Erythroblast (primary cell): ENCODE results near the gene NHS.

ENCODE experiments used
- DNase-seq, 2 experiments: peaks; one replicate each; lab custom pipeline; 2025; lab: John Stamatoyannopoulos, UW
- GATA1 ChIP-seq: IDR thresholded peaks from 2 replicates; pipeline ENCODE4 v1.6.1; 2011; ENCODE audit warnings: low read depth, mild to moderate bottlenecking, control low read depth, low read length, moderate library complexity
- POLR2A ChIP-seq: IDR thresholded peaks from 2 replicates; pipeline ENCODE4 v1.6.1; 2011; ENCODE audit warnings: mild to moderate bottlenecking, low read length

NHS gene

GRCh38 chrX:17748684-17749083 is 373.7 kb downstream of the NHS start:
- TF ChIP-seq POLR2A (no peak), GATA1 (no peak)
- no peak for DNase-seq

DNA sequence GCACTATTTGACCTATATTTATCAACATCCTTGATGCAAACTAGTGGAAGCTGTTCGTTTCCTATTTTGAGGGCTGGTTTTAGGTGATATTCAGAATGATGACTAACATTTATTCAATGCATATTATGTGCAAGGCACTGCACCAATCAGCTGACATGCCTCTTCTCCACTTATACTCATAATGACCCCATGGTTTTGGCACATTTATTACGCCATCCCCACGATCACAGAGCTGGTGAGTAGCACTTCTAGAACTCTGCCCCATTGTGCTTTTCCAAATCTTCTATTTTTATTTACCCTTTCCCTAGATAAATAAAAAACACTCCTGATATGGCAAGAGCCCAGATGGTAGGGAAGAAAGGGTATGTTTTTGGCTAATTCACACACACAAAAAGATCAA is 375.4 kb downstream of the NHS start:
- no peak for TF ChIP-seq GATA1
- TF ChIP-seq POLR2A = no peak
- no peak for DNase-seq

DNA sequence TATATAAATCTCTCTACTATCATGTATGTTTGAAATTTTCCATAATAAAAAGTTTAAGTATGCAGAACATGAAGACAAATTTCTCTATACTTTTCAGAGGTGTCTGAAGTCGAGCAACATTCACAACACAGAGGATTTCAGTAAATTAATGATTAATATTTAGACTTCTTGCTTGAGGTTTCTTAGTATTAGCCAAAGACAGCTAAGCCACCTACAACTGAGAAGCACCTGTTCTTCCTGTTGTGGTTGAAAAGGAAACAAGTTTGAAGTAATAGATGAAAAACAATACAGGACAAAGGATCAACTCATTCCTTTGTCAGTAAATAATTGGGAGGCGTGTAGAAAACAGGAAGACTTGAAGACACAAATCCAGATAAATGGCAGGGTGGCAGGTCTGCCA is 383.4 kb downstream of the NHS start:
- no peak for TF ChIP-seq POLR2A
- no peak for TF ChIP-seq GATA1
- no peak for DNase-seq

- no peak for DNase-seq
- TF ChIP-seq POLR2A = no peak
- no peak for TF ChIP-seq GATA1
Observed at GRCh38 chrX:17759990-17760389, 385.0 kb downstream of the NHS start.

DNA sequence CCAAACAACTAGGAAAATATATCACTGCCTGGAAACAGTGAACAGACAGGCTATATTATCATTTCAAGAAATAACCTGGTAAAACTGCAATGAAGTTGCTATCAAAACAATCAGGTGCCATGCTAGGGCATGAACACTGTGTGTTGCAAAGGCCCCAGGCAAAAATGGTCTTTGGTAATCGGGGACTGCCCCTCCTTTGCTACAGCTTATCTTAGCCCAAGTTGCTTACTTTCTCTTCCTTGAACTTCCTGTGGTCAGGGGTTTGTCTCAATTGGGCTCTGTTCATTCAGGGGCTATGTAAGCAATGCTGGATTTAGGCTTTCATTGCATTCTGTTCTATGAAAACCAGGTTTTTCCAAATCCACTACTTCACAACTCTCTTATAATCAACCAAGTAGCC is 392.7 kb downstream of the NHS start:
- no peak for DNase-seq
- TF ChIP-seq GATA1 (no peak), POLR2A (no peak)

DNA sequence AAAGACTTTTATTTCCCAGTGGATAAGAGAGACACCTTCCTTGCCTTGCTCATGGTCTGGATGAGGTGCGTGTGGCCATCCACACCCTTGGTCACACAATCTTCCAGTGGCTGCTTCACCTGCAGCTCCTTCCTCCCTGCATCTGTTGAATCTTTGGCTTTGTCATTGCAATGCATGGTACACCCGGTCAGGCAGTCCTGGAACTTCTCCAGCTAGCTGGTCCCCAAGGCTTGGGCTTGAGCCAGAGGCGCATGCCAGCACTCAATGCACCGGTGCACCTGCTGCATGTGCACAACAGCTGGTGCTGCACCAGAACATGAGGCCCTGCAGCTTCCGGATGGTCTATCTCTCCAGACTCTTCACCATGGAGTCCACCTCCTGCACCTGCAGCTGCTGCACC is 394.0 kb downstream of the NHS start:
- DNase-seq = no peak
- no peak for TF ChIP-seq GATA1
- TF ChIP-seq POLR2A = no peak

DNA sequence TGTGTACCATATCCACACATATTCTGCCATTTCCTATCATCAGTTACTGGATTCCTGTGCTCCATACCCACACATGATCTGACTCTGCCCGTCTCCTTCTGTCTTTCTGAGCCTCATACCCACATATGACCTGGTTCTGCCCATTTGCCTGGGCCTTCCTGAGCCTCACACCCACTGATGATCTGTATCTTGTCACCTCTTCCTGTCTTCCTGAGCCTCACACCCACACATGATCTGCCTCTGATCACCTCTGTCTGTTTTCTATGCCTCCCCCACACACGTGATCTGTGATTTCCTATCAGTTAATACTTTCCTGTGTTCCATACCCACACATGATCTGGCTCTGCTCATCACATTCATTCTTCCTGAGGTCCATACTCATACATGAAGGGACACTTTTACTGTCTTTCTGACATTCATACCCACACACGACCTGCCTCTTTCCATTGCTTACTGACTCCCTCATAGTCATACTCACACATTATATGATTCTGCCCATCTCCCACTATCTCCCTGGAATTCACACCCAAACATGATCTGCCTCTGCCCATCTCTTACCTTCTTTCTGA is 394.8 kb downstream of the NHS start:
- TF ChIP-seq GATA1 (no peak), POLR2A (no peak)

DNA sequence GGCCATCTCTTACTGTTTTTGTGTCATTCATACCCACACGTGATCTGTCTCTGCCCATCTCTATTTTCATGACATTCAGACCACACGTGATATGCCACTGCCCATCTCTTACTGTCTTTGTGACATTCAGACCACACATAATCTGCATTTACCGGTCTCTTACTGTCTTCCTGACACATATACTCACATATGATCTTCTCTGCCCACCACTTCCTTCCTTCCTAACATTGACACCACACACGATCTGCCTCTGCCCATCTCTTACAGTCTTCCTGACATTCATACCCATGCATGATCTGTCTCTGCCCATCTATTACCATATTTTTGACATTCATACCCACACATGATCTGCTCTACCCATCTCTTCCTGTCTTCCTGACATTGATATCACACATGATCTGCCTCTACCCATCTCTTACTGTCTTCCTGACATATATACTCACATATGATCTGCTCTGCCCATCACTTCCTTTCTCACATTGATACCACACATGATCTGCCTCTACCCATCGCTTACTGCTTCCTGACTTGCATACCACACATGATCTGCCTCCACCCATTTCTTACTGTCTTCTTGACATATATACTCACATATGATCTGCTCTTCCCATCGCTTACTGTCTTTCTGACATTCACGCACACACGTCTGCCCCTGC is 398.3 kb downstream of the NHS start:
- TF ChIP-seq POLR2A (no peak), GATA1 (no peak)
- no peak for DNase-seq

More for the DNA sequence above, 394.8 kb downstream of the NHS start:
- DNase-seq = no peak

GRCh38 chrX:17774053-17774452 is 399.1 kb downstream of the NHS start:
- TF ChIP-seq GATA1 (no peak), POLR2A (no peak)
- DNase-seq = no peak

DNA sequence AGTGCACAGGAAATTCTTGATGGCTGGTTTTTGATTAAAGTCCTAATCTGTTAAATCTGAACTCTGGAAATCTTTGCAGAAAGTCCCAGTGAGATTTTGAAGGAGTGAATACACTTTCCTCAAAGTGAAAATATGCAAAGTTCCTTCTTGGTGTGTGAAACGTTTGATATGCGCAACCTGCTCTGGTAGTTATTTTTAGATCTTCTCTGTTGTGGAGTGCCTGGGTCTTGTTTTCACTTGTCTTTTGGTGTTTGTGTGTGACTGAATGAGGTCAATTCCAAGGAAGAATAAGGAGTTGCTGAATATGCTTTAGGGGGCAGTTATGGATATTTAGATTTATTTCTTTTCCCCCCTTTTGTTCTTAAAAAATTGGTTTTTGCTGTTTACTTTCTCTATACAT is 404.0 kb downstream of the NHS start:
- no peak for TF ChIP-seq POLR2A
- no peak for TF ChIP-seq GATA1
- DNase-seq = no peak

DNA sequence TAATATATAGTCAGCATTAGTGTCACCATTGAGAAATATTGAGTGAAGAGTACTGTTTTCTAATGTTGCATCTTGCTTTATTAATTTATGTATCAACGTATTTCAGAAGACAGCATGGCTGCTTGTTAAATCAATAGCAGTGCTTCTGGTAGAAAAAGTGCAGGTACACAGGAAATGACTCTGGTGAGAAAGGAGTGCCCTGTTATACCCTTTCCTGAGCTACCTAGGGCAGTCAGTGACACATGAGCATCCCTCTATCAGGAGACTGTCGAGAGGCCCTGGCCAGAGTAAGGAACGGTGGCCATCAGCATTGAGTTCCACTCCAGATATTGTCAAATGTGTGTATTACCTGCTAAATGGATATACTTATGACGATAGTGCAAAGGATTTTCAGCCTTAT is 404.4 kb downstream of the NHS start:
- TF ChIP-seq GATA1 (no peak), POLR2A (no peak)
- no peak for DNase-seq
